Heart left ventricle (tissue), 16 donors: ENCODE results near the gene FER1L5. TPM values are rescaled to one million over a fixed set of nuclear protein-coding genes. Genes with fewer than 3 reads are reported as not detected.

Source experiments
- ATAC-seq, 4 donors: fragments of 200-7000 bp; cut with Tn5 transposase; one replicate each; pipeline ENCODE4 v1.9.1; 2020 to 2022; ENCODE audit warnings: moderate library complexity in 4 of 4, mild to moderate bottlenecking in 3 of 4, moderate number of reproducible peaks in 1 of 4
- DNase-seq, 5 donors: peaks; one replicate each; pipeline ENCODE4 v3.0.0-alpha.2; 2020
- H3K27ac ChIP-seq, 12 donors: fragments of 200-600 bp; sonication (generic) in 4 of 12; one replicate each; pipeline versions ENCODE4 v1.5.0 to v1.8.0; 2016 to 2022; ENCODE audit warnings: mild to moderate bottlenecking in 2 of 12
- H3K27me3 ChIP-seq, 9 donors: fragments of 200-600 bp; sonication (generic) in 2 of 9; one replicate each; pipeline versions ENCODE4 v1.5.1 to v1.8.0; 2016 to 2022; ENCODE audit warnings: mild to moderate bottlenecking in 3 of 9
- H3K36me3 ChIP-seq, 9 donors: fragments of 200-600 bp; sonication (generic) in 2 of 9; one replicate each; pipeline versions ENCODE4 v1.5.0 to v1.8.0; 2018 to 2022; ENCODE audit warnings: mild to moderate bottlenecking in 2 of 9
- H3K4me1 ChIP-seq, 12 donors: fragments of 200-600 bp; sonication (generic) in 4 of 12; one replicate each; pipeline versions ENCODE4 v1.5.0 to v1.8.0; 2016 to 2022; ENCODE audit warnings: mild to moderate bottlenecking in 3 of 12
- H3K4me3 ChIP-seq, 12 donors: fragments of 200-600 bp; sonication (generic) in 4 of 12; one replicate each; pipeline versions ENCODE4 v1.5.0 to v1.8.0; 2017 to 2022; ENCODE audit warnings: mild to moderate bottlenecking in 9 of 12, moderate library complexity in 4 of 12
- H3K9me3 ChIP-seq, 12 donors: fragments of 200-600 bp; sonication (generic) in 4 of 12; one replicate each; pipeline versions ENCODE4 v1.5.0 to v1.8.0; 2016 to 2022; ENCODE audit warnings: mild to moderate bottlenecking in 1 of 12
- CTCF ChIP-seq, 12 donors: fragments of 200-600 bp; sonication (generic) in 4 of 12; IDR thresholded peaks; one replicate each; pipeline versions ENCODE4 v1.5.0 to v1.8.0; 2018 to 2022; ENCODE audit warnings: antibody characterized with exemption in 12 of 12, mild to moderate bottlenecking in 5 of 12
- POLR2A ChIP-seq, 2 donors: fragments of 450-650 bp; IDR thresholded peaks; one replicate each; pipeline ENCODE4 v1.6.1; 2017; ENCODE audit warnings: antibody characterized with exemption in 2 of 2, mild to moderate bottlenecking in 2 of 2, moderate library complexity in 2 of 2
- WGBS, 4 donors: extraction: QIAGEN DNeasy Blood & Tissue Kit in 2 of 4; methylation state at CpG; one replicate each; pipeline versions ENCODE4 v1.1.5 to v1.1.7; 2013 to 2018; 5-methylcytosine and 5-hydroxymethylcytosine counted together
- intact Hi-C, 10 donors: fragments of 100-400 bp; cut with DNase I; formaldehyde crosslinking; loops; one replicate each; pipeline versions ENCODE4 v1.11.1 to v1.14.2; 2022
- polyA plus RNA-seq, 2 donors: library from polyadenylated mRNA; stranded (reverse); fragments of 200-250 nt; gene quantifications; one replicate each; pipeline ENCODE4 v1.2.3, GENCODE V29; 2013
- total RNA-seq, 9 donors: library from RNA; depleted of rRNA in 2 of 9; stranded (reverse); fragments of >200 nt in 2 of 9; fragmentation: NEBNext Ultra II Directional in 3 of 9; extraction: Animal tissue kit (Norgen Biotek cat#: 25700) in 3 of 9; gene quantifications; one replicate each; pipeline versions ENCODE4 v1.1.0 to v1.2.4, GENCODE V29; 2016 to 2023
- donor health status: ischemic (EF 13 %, LVEDD 7.1; RV severe dilation, severe dysfunction).
- donor health status: healthy with polysubstance abuse.
- donor health status: DM: no; HTN: yes; CAD: no.
- donor health status: DM: no; HTN: no; CAD: no.
- donor health status: ischemic (EF 25% LVEDD 6.9; RV normal size, moderate dysfunction).
- donor health status: ischemic (EF 25% LVEDD 5.7; RV mildly dilated, moderate dysfunction).
- donor health status: healthy.
- donor health status: DM: yes; HTN: yes; CAD: no.
- donor health status: ischemic (EF 35%, LVEDD 5.7; RV mildly dilated, moderate dysfunction).
- donor health status: nonischemic (EF 11% LVEDD 7.7; RV severe dilation, severe dysfunction).
- donor health status: DM: yes; HTN: yes; CAD: no.
- donor health status: PGD.
- donor health status: ischemic (EF 29% LVEDD 5.4; RV normal size, mild dysfunction).
- donor health status: nonischemic (EF 23%, LVEDD 6.1; RV moderate dilation, normal function).

FER1L5 gene
- total and polyA plus RNA-seq, 11 donors: 0.01 to 0.15 (median 0.07) TPM; not detected in 7

GRCh38 chr2:96669539-96670215 lies 27.1 kb downstream of the FER1L5 start:
- intact Hi-C loops: no loop called here
- TF ChIP-seq POLR2A (IDR thresholded peaks at IDR 0.05) (no peak), CTCF (IDR thresholded peaks at IDR 0.05) (no peak)
- Histone ChIP-seq H3K27ac (no peak overlapping the region), H3K36me3 (no peaks in the 10 kb centered on the region), H3K9me3 (no peaks in the 10 kb centered on the region), H3K4me1 (peaks cover 0 to 15% (median 4%) of the 10 kb centered on the region in 12 donors), H3K27me3 (no peaks in the 10 kb centered on the region), H3K4me3 (no peak overlapping the region)
- DNase-seq: no peak
- WGBS, 4 donors: 83 to 92% (median 88%) methylated on average over 13 to 15 of the region's 15 CpGs
- no peak for ATAC-seq

- Histone ChIP-seq H3K36me3 (no peaks in the 10 kb centered on the region), H3K27me3 (no peaks in the 10 kb centered on the region), H3K27ac (no peak overlapping the region), H3K9me3 (no peaks in the 10 kb centered on the region), H3K4me1 (peaks cover 0 to 12% (median 0%) of the 10 kb centered on the region in 12 donors), H3K4me3 (no peak overlapping the region)
- ATAC-seq (peak in 2 of 4 donors; percentile 42 to 54), DNase-seq (no peak)
- TF ChIP-seq POLR2A (IDR thresholded peaks at IDR 0.05) (no peak), CTCF (IDR thresholded peaks at IDR 0.05) (no peak)
- intact Hi-C loops: no loop called here
- WGBS, 4 donors: 39 to 49% (median 42%) methylated on average over 9 of the region's 9 CpGs
Measured at GRCh38 chr2:96679848-96680247, 37.3 kb downstream of the FER1L5 start.

GRCh38 chr2:96680561-96681141 lies 38.1 kb downstream of the FER1L5 start:
- no peaks in the 10 kb centered on the region for H3K36me3 ChIP-seq
- TF ChIP-seq POLR2A (IDR thresholded peaks at IDR 0.05): no peak
- no peak for TF ChIP-seq CTCF (IDR thresholded peaks at IDR 0.05)
- DNase-seq (no peak), ATAC-seq (no peak)
- intact Hi-C loops: no loop called here
- no peak overlapping the region for H3K4me3 ChIP-seq
- WGBS, 4 donors: 75 to 88% (median 83%) methylated on average over 5 of the region's 5 CpGs
- H3K9me3 ChIP-seq: no peaks in the 10 kb centered on the region
- no peak overlapping the region for H3K27ac ChIP-seq
- H3K4me1 ChIP-seq: peaks cover 0 to 19% (median 4%) of the 10 kb centered on the region in 12 donors
- no peaks in the 10 kb centered on the region for H3K27me3 ChIP-seq

- DNase-seq: no peak
- ATAC-seq: no peak
- no peak for TF ChIP-seq CTCF (IDR thresholded peaks at IDR 0.05)
- no peak for TF ChIP-seq POLR2A (IDR thresholded peaks at IDR 0.05)
- no peaks in the 10 kb centered on the region for H3K36me3 ChIP-seq
- no peak overlapping the region for H3K4me3 ChIP-seq
- H3K9me3 ChIP-seq: no peaks in the 10 kb centered on the region
- intact Hi-C loops: no loop called here
- H3K4me1 ChIP-seq: peaks cover 0 to 24% (median 10%) of the 10 kb centered on the region in 12 donors
- 91 to 98% (median 93%) methylated on average over 4 of the region's 4 CpGs for WGBS, 4 donors
- H3K27me3 ChIP-seq: no peaks in the 10 kb centered on the region
- no peak overlapping the region for H3K27ac ChIP-seq
Measured at GRCh38 chr2:96681540-96681939, 39.0 kb downstream of the FER1L5 start.
